ENCODE measurements around the gene SLC49A3.

- no peak for TF ChIP-seq CTCF (IDR thresholded peaks at IDR 0.05; ENCODE audit: poor library complexity, severe bottlenecking)
- TF ChIP-seq RAD21 (conservative IDR thresholded peaks at IDR 0.05) = no peak
- TF ChIP-seq EZH2 (IDR thresholded peaks at IDR 0.05; ENCODE audit: borderline replicate concordance, insufficient read depth, low read length, poor library complexity, severe bottlenecking) = no peak
- TF ChIP-seq EP300 (conservative IDR thresholded peaks at IDR 0.05; ENCODE audit: poor library complexity, severe bottlenecking) = no peak
- TF ChIP-seq REST (IDR thresholded peaks at IDR 0.05; ENCODE audit: borderline replicate concordance) = no peak
- TF ChIP-seq POLR2AphosphoS5 (IDR thresholded peaks at IDR 0.05) = no peak
- no peak for TF ChIP-seq TAF1 (IDR thresholded peaks at IDR 0.05; ENCODE audit: low read depth)
These were observed 33.3 kb downstream of the SLC49A3 start for GRCh38 chr4:655464-656151.

Data from neural cell (in vitro differentiated cells).